Measurements from ENCODE around the gene AKAP13.
"Not testable (repeated sequence)": the region's sequence is repeated elsewhere in the genome, so short reads cannot be mapped to it uniquely, and the experiment has no call there.

DNA sequence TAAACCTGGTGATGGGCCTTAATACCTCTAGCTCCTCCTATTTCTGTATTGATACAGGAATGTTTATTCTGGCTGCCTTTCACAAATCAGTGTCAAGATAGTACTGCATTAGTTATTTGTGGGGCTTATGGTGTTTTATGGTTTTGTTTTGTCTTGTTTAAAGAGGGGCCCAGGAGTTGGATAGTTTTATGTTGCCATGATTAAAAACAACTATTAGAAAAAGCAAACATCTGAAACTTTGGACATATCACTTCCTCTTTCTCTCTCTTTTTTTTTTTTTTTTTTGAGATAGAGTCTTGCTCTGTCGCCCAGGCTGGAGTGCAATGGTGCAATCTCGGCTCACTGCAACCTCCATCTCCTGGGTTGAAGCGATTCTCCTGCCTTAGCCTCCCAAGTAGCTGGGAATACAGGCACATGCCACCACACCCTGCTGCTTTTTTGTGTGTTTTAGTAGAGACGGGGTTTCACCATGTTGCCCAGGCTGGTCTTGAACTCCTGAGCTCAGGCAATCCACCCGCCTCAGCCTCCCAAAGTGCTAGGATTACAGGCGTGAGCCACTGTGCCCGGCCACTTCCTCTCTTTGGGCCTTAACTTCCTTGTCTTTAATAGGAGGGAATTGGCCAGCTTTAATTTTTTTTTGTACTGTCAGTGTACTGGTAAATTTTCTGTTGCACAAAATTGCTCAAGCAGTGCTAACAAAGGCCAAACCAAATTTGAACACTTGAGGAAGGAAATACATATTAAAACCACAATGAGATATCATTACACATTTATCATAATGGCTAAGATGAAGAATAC lies 155.3 kb downstream of the AKAP13 start:
- not testable (repeated sequence) for TF ChIP-seq EZH2 (IDR thresholded peaks at IDR 0.05; ENCODE audit: borderline replicate concordance, insufficient read depth, low read depth, low read length, poor library complexity, severe bottlenecking)
- TF ChIP-seq, protein P1, sequence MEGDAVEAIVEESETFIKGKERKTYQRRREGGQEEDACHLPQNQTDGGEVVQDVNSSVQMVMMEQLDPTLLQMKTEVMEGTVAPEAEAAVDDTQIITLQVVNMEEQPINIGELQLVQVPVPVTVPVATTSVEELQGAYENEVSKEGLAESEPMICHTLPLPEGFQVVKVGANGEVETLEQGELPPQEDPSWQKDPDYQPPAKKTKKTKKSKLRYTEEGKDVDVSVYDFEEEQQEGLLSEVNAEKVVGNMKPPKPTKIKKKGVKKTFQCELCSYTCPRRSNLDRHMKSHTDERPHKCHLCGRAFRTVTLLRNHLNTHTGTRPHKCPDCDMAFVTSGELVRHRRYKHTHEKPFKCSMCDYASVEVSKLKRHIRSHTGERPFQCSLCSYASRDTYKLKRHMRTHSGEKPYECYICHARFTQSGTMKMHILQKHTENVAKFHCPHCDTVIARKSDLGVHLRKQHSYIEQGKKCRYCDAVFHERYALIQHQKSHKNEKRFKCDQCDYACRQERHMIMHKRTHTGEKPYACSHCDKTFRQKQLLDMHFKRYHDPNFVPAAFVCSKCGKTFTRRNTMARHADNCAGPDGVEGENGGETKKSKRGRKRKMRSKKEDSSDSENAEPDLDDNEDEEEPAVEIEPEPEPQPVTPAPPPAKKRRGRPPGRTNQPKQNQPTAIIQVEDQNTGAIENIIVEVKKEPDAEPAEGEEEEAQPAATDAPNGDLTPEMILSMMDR (IDR thresholded peaks at IDR 0.05) = not testable (repeated sequence)

Measured in B cell (primary cell).